Astrocyte of the spinal cord (primary cell): ENCODE data around the gene RINT1.
A peak's percentile ranks its signal among the peaks of the same experiment; 100 is the strongest.
"Not testable (repeated sequence)": the region's sequence is repeated elsewhere in the genome, so short reads cannot be mapped to it uniquely, and the experiment has no call there.

Experiments
- DNase-seq: peaks from one replicate; pipeline ENCODE4 v3.0.0; 2011; ENCODE audit warnings: low read depth, low spot score
- H3K4me3 ChIP-seq: 2 replicates; pipeline ENCODE4 v1.5.1; 2011; ENCODE audit warnings: low read depth, mild to moderate bottlenecking, low read length, moderate library complexity
- in situ Hi-C: cut with HindIII; loops from 2 replicates; pipeline ENCODE4 v1.10.0; 2017; ENCODE audit warnings: low sequenced_read_pairs
- TF ChIP-seq, protein P1 (sequence below): IDR thresholded peaks from 2 replicates; pipeline ENCODE4 v1.5.1; 2012; ENCODE audit warnings: low read depth, mild to moderate bottlenecking, low read length, inconsistent platforms

The RINT1 gene

GRCh38 chr7:105521027-105521716 is 10.8 kb upstream of the RINT1 start:
- in situ Hi-C loops, result no loop called here
- TF ChIP-seq, protein P1, sequence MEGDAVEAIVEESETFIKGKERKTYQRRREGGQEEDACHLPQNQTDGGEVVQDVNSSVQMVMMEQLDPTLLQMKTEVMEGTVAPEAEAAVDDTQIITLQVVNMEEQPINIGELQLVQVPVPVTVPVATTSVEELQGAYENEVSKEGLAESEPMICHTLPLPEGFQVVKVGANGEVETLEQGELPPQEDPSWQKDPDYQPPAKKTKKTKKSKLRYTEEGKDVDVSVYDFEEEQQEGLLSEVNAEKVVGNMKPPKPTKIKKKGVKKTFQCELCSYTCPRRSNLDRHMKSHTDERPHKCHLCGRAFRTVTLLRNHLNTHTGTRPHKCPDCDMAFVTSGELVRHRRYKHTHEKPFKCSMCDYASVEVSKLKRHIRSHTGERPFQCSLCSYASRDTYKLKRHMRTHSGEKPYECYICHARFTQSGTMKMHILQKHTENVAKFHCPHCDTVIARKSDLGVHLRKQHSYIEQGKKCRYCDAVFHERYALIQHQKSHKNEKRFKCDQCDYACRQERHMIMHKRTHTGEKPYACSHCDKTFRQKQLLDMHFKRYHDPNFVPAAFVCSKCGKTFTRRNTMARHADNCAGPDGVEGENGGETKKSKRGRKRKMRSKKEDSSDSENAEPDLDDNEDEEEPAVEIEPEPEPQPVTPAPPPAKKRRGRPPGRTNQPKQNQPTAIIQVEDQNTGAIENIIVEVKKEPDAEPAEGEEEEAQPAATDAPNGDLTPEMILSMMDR, result no peak
- H3K4me3 ChIP-seq, result peak overlapping the region; percentile 76
- DNase-seq, result peak; percentile 51

DNA sequence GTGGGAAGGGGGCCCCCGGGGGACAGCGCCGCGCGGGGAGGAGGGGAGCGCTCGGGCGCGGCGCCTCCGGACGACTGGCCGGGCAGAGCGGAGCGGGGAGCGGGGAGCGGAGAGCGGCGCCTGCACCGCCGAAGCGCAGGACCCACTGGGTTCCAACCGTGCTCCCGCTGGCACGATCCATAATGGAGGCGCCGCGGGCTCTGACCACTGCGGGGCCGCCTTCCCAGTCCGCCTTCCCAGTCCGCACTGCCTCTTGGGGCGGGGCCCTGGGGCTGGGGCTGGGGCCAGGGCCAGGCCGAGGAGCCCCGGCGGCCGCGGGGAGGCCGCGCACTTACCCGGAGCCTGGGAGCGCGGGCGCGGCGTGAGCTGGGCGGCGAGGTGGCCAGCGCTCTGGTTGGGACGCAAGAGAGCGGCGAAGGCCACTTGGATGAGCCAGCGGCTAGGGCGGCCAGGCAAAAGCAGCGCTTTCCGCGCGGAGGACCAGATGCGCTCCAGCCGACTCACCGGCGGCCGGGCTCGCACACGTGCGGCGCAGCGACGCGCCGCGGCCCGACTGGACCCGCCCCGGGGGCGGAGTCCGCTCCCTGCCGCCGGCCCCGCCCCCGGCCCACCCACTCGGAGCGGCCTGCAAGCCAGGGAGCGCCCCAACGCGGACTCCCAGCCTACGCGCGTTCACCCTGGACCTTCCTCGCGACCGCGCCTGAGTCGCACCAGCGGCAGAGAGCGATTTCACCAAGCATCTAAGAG is 10.1 kb upstream of the RINT1 start, which contains the start of gene PUS7:
Gene PUS7, minus strand, starts transcription at position 555 of the 747 bp plus-strand sequence. CDS start 13,759 bp downstream, outside the sequence.
- peak; percentile 91 for DNase-seq
- in situ Hi-C loops, result no loop called here

GRCh38 chr7:105524423-105524822 is 7.6 kb upstream of the RINT1 start:
- H3K4me3 ChIP-seq, DNase-seq, in situ Hi-C loops: not testable (repeated sequence)

More for the DNA sequence above, 10.1 kb upstream of the RINT1 start, which contains the start of gene PUS7:
- peak within 1 kb of the TSS; percentile 76 for H3K4me3 ChIP-seq
- TF ChIP-seq, protein P1, result no peak

GRCh38 chr7:105524840-105525239 is 7.2 kb upstream of the RINT1 start:
- in situ Hi-C loops, result no loop called here
- TF ChIP-seq, protein P1, result no peak
- no peak for DNase-seq
- H3K4me3 ChIP-seq, result no peak overlapping the region

- H3K4me3 ChIP-seq, DNase-seq, in situ Hi-C loops: not testable (repeated sequence)
These were observed 4.3 kb upstream of the RINT1 start for GRCh38 chr7:105527737-105528136.

- DNase-seq, result no peak
- in situ Hi-C loops, result no loop called here
- TF ChIP-seq, protein P1, result no peak
- H3K4me3 ChIP-seq, result no peak overlapping the region
These were observed 1.9 kb upstream of the RINT1 start for GRCh38 chr7:105530126-105530525.

DNA sequence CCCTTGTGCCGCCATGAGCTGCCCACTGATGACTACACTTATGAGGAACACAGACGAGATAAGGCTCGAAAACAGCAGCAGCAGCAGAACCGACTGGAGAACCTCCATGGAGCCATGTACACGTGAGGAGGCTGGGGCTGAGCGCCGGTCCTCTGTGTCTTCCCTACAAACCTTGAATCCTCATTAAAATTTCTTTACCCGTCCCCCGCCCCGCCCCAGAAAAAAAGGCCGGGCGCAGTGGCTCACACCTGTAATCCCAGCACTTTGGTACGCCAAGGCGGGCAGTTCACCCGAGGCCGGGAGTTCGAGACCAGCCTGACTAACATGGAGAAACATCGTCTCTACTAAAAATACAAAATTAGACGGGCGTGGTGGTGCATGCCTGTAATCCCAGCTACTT is 1.5 kb upstream of the RINT1 start:
- DNase-seq, result no peak
- H3K4me3 ChIP-seq, result no peak overlapping the region
- in situ Hi-C loops, result no loop called here
- TF ChIP-seq, protein P1, result no peak
